K562 (cell line): ENCODE data around the gene MRPL44. TPM values are rescaled to one million over a fixed set of nuclear protein-coding genes. Genes with fewer than 3 reads are reported as not detected.

Source experiments
- ATF6 ChIP-seq: sonication (generic); formaldehyde crosslinking; IDR thresholded peaks from 2 replicates; pipeline ENCODE4 v1.4.0; 2020; ENCODE audit warnings: mild to moderate bottlenecking, missing genetic modification reagents
- ETS1 ChIP-seq: conservative IDR thresholded peaks from 2 replicates; pipeline ENCODE4 v1.6.1; 2011; ENCODE audit warnings: low read depth, mild to moderate bottlenecking, low read length; ENCODE audit not compliant: control insufficient read depth
- PPARD ChIP-seq: fragments of 250-450 bp; sonication (Bioruptor Pico); IDR thresholded peaks from 2 replicates; pipeline ENCODE4 v1.8.0; 2022; ENCODE audit warnings: inconsistent platforms, mild to moderate bottlenecking, moderate library complexity
- STAT5A ChIP-seq: IDR thresholded peaks from 2 replicates; pipeline ENCODE4 v1.6.1; 2012; ENCODE audit warnings: low read length, inconsistent platforms, borderline replicate concordance
- THAP7 ChIP-seq: fragments of 250-450 bp; sonication (Bioruptor Pico); IDR thresholded peaks from 2 replicates; pipeline ENCODE4 v1.5.0; 2021
- polyA plus RNA-seq, 8 experiments: library from polyadenylated mRNA; depleted of rRNA in 4 of 8; stranded (reverse) in 5 of 8; unstranded in 3 of 8; fragments of >200 nt; fragmentation: Nextera tagmentation in 2 of 8; fragmentation: Illumina TruSeq in 1 of 8; extraction: Ambion mirVana in 2 of 8; extraction: Trizol in 1 of 8; gene quantifications; 2 replicates each; pipeline versions ENCODE4 v1.2.1 to v1.2.3, GENCODE V29; 2011 to 2014; ENCODE audit warnings: inconsistent platforms in 1 of 8, missing spikeins in 1 of 8
- total RNA-seq, 7 experiments: library from RNA; depleted of rRNA in 6 of 7; stranded (reverse); fragments of >200 nt in 6 of 7; fragmentation: Illumina TruSeq in 2 of 7; extraction: Trizol in 2 of 7; gene quantifications; 2 replicates each; pipeline versions ENCODE4 v1.2.1 to v1.2.3, GENCODE V29; 2011 to 2021; ENCODE audit warnings: low replicate concordance in 1 of 7
- TF ChIP-seq, protein P1 (sequence below): fragments of 450-650 bp; IDR thresholded peaks from 2 replicates; pipeline ENCODE4 v1.6.1; 2017; ENCODE audit warnings: antibody characterized with exemption

MRPL44 gene
- total and polyA plus RNA-seq, 9 of the 15 experiments (the other 6 are each of a cell fraction or from before 2014, with no cell fraction given), result 10.4 to 26.0 (median 20.2) TPM

- TF ChIP-seq THAP7 (CRISPR knock-in tag), result no peak
- no peak for TF ChIP-seq STAT5A
- no peak for TF ChIP-seq ETS1
- no peak for TF ChIP-seq ATF6 (CRISPR knock-in tag)
- TF ChIP-seq, protein P1, sequence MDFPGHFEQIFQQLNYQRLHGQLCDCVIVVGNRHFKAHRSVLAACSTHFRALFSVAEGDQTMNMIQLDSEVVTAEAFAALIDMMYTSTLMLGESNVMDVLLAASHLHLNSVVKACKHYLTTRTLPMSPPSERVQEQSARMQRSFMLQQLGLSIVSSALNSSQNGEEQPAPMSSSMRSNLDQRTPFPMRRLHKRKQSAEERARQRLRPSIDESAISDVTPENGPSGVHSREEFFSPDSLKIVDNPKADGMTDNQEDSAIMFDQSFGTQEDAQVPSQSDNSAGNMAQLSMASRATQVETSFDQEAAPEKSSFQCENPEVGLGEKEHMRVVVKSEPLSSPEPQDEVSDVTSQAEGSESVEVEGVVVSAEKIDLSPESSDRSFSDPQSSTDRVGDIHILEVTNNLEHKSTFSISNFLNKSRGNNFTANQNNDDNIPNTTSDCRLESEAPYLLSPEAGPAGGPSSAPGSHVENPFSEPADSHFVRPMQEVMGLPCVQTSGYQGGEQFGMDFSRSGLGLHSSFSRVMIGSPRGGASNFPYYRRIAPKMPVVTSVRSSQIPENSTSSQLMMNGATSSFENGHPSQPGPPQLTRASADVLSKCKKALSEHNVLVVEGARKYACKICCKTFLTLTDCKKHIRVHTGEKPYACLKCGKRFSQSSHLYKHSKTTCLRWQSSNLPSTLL, result no peak
- no peak for TF ChIP-seq PPARD (CRISPR knock-in tag)
These were observed 10.7 kb downstream of the MRPL44 start (continued) for GRCh38 chr2:223967981-223968380.
